Measurements from ENCODE around the gene EHD1.
A peak's percentile ranks its signal among the peaks of the same experiment; 100 is the strongest.

GRCh38 chr11:64878494-64879243, at the start of gene EHD1:
- TF ChIP-seq CTCF (IDR thresholded peaks at IDR 0.05), result peak; percentile 69
- no peak for TF ChIP-seq JUNB (IDR thresholded peaks at IDR 0.05)
- TF ChIP-seq, protein P1, sequence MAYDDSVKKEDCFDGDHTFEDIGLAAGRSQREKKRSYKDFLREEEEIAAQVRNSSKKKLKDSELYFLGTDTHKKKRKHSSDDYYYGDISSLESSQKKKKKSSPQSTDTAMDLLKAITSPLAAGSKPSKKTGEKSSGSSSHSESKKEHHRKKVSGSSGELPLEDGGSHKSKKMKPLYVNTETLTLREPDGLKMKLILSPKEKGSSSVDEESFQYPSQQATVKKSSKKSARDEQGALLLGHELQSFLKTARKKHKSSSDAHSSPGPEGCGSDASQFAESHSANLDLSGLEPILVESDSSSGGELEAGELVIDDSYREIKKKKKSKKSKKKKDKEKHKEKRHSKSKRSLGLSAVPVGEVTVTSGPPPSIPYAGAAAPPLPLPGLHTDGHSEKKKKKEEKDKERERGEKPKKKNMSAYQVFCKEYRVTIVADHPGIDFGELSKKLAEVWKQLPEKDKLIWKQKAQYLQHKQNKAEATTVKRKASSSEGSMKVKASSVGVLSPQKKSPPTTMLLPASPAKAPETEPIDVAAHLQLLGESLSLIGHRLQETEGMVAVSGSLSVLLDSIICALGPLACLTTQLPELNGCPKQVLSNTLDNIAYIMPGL (CRISPR knock-in tag; IDR thresholded peaks at IDR 0.05; ENCODE audit: borderline replicate concordance), result no peak
- TF ChIP-seq CHD2 (IDR thresholded peaks at IDR 0.05; ENCODE audit: low read length, partially characterized antibody), result peak; percentile 95
- peak; percentile 34; the same call in 1 of the 2 replicates for TF ChIP-seq GATA3 (IDR thresholded peaks at IDR 0.05; ENCODE audit: borderline replicate concordance)
- TF ChIP-seq BHLHE40 (IDR thresholded peaks at IDR 0.05; ENCODE audit: low read depth, low read length), result no peak
- no peak for TF ChIP-seq ZNF302 (CRISPR knock-in tag; IDR thresholded peaks at IDR 0.05)
- 0 out of 2 replicates have a peak, but pooled peaks have one; percentile 72 for TF ChIP-seq MAZ (IDR thresholded peaks at IDR 0.05; ENCODE audit: borderline replicate concordance, low read depth, low read length)
- TF ChIP-seq POLR2A (IDR thresholded peaks at IDR 0.05; ENCODE audit: low read length), result peak; percentile 95
- peak; percentile 26 to 66; a peak in 4 of 5 replicates for TF ChIP-seq RAD21 (conservative IDR thresholded peaks at IDR 0.05 in 1 of 2, IDR thresholded peaks at IDR 0.05 in 1 of 2)
- TF ChIP-seq SREBF2 (IDR thresholded peaks at IDR 0.05), result no peak
- peak; percentile 90 for TF ChIP-seq REST (IDR thresholded peaks at IDR 0.05)

All from A549 (cell line).